Endodermal cell (in vitro differentiated cells): ENCODE results near the gene PHYKPL. TPM values are rescaled to one million over a fixed set of nuclear protein-coding genes. Genes with fewer than 3 reads are reported as not detected.
"Not testable (repeated sequence)": the region's sequence is repeated elsewhere in the genome, so short reads cannot be mapped to it uniquely, and the experiment has no call there.

Source experiments
- DNase-seq: peaks from one replicate; pipeline ENCODE4 v3.0.0-alpha.2; 2017
- H3K27ac ChIP-seq: 2 replicates; pipeline ENCODE4 v1.5.1; 2013; ENCODE audit warnings: mild to moderate bottlenecking, low read depth, low read length, moderate library complexity
- H3K27me3 ChIP-seq: 2 replicates; pipeline ENCODE4 v1.6.1; 2013; ENCODE audit warnings: mild to moderate bottlenecking, low read length, moderate library complexity; ENCODE audit not compliant: insufficient read depth, control insufficient read depth, poor library complexity, severe bottlenecking
- H3K36me3 ChIP-seq: 2 replicates; pipeline ENCODE4 v1.7.0; 2013; ENCODE audit warnings: mild to moderate bottlenecking, low read length, moderate library complexity; ENCODE audit not compliant: control insufficient read depth, insufficient read depth
- H3K4me1 ChIP-seq: one replicate; pipeline ENCODE4 v1.7.0; 2013; ENCODE audit warnings: low read length; ENCODE audit not compliant: control insufficient read depth, insufficient read depth
- H3K4me3 ChIP-seq: 2 replicates; pipeline ENCODE4 v1.5.1; 2013; ENCODE audit warnings: mild to moderate bottlenecking, low read length, moderate library complexity
- H3K9ac ChIP-seq: 2 replicates; pipeline ENCODE4 v1.6.1; 2013; ENCODE audit warnings: mild to moderate bottlenecking, low read length, moderate library complexity; ENCODE audit not compliant: poor library complexity, severe bottlenecking; ENCODE audit errors: extremely low read depth
- H3K9me3 ChIP-seq: 2 replicates; pipeline ENCODE4 v1.6.1; 2013; ENCODE audit warnings: mild to moderate bottlenecking, low read length, moderate library complexity; ENCODE audit not compliant: control insufficient read depth
- H3K27ac Mint-ChIP-seq: 2 replicates; pipeline ENCODE4 v1.8.0; 2020; ENCODE audit warnings: mixed read lengths
- H3K27me3 Mint-ChIP-seq: 2 replicates; pipeline ENCODE4 v1.8.0; 2021; ENCODE audit warnings: mild to moderate bottlenecking, mixed read lengths; ENCODE audit not compliant: insufficient read depth
- H3K36me3 Mint-ChIP-seq: 2 replicates; pipeline ENCODE4 v1.8.0; 2020; ENCODE audit warnings: low read depth, mixed read lengths
- H3K4me1 Mint-ChIP-seq: 2 replicates; pipeline ENCODE4 v1.8.0; 2020; ENCODE audit warnings: mixed read lengths
- H3K4me3 Mint-ChIP-seq: 2 replicates; pipeline ENCODE4 v1.8.0; 2020; ENCODE audit warnings: mild to moderate bottlenecking, moderate library complexity, mixed read lengths
- H3K9me3 Mint-ChIP-seq: 2 replicates; pipeline ENCODE4 v1.8.0; 2020; ENCODE audit warnings: mild to moderate bottlenecking, mixed read lengths
- CTCF ChIP-seq: fragments of 200-600 bp; sonication (generic); conservative IDR thresholded peaks from 2 replicates; pipeline ENCODE4 v1.5.0; 2021; ENCODE audit warnings: antibody characterized with exemption, mild to moderate bottlenecking
- WGBS, 2 experiments: methylation state at CpG; one replicate each; pipeline versions ENCODE4 v1.1.5 to v1.1.7; 2013; ENCODE audit warnings: missing lambda C conversion rate in 2 of 2, mixed read lengths in 1 of 2; ENCODE audit not compliant: insufficient coverage in 1 of 2, insufficient read length in 1 of 2; 5-methylcytosine and 5-hydroxymethylcytosine counted together
- total RNA-seq, 2 donors: library from RNA; stranded (reverse); fragmentation: NEBNext Ultra II Directional in 1 of 2; extraction: Animal tissue kit (Norgen Biotek cat#: 25700) in 1 of 2; gene quantifications; 2 replicates in 1 of 2; 3 replicates in 1 of 2; pipeline ENCODE4 v1.2.1, GENCODE V29; 2021

The PHYKPL gene
- total RNA-seq, 2 donors from 2014 or later = 59.9 to 82.5 TPM

GRCh38 chr5:178201221-178201926, 31.2 kb downstream of the PHYKPL start:
- TF ChIP-seq CTCF = no peak
- Histone ChIP-seq H3K36me3 (peaks cover 11% of the 10 kb centered on the region), H3K4me3 (no peak overlapping the region), H3K27ac (no peak overlapping the region), H3K9me3 (no peaks in the 10 kb centered on the region), H3K27me3 (no peaks in the 10 kb centered on the region), H3K9ac (no peak overlapping the region), H3K4me1 (no peaks in the 10 kb centered on the region)
- no peak overlapping the region for H3K4me3 Mint-ChIP-seq
- H3K4me1 Mint-ChIP-seq = peaks cover 9% of the 10 kb centered on the region
- peak; percentile 18 for DNase-seq
- H3K27me3 Mint-ChIP-seq = peaks cover 9% of the 10 kb centered on the region
- peaks cover 14% of the 10 kb centered on the region for H3K36me3 Mint-ChIP-seq
- WGBS, 2 experiments = 93% methylated on average over 10 to 14 of the region's 14 CpGs
- H3K9me3 Mint-ChIP-seq = peaks cover 4% of the 10 kb centered on the region
- H3K27ac Mint-ChIP-seq = no peak overlapping the region

- H3K9me3 Mint-ChIP-seq = peaks cover 4% of the 10 kb centered on the region
- Histone ChIP-seq H3K36me3 (no peaks in the 10 kb centered on the region), H3K27me3 (no peaks in the 10 kb centered on the region), H3K9ac (no peak overlapping the region), H3K4me1 (no peaks in the 10 kb centered on the region), H3K9me3 (no peaks in the 10 kb centered on the region), H3K4me3 (no peak overlapping the region), H3K27ac (no peak overlapping the region)
- no peak overlapping the region for H3K27ac Mint-ChIP-seq
- TF ChIP-seq CTCF = no peak
- peaks cover 2% of the 10 kb centered on the region for H3K36me3 Mint-ChIP-seq
- peaks cover 4% of the 10 kb centered on the region for H3K4me1 Mint-ChIP-seq
- DNase-seq = no peak
- 78 to 89% methylated on average over 6 to 12 of the region's 12 CpGs for WGBS, 2 experiments
- H3K27me3 Mint-ChIP-seq = peaks cover 9% of the 10 kb centered on the region
- no peak overlapping the region for H3K4me3 Mint-ChIP-seq
These were observed 32.8 kb downstream of the PHYKPL start for GRCh38 chr5:178199581-178200434.

GRCh38 chr5:178198706-178199105, 33.9 kb downstream of the PHYKPL start:
- peaks cover 4% of the 10 kb centered on the region for H3K9me3 Mint-ChIP-seq
- H3K4me3 ChIP-seq = no peak overlapping the region
- 95 to 96% methylated on average over 3 to 11 of the region's 11 CpGs for WGBS, 2 experiments
- H3K27me3 Mint-ChIP-seq = peaks cover 14% of the 10 kb centered on the region
- no peak for DNase-seq
- H3K36me3 ChIP-seq = no peaks in the 10 kb centered on the region
- H3K27ac Mint-ChIP-seq = no peak overlapping the region
- H3K27ac ChIP-seq = no peak overlapping the region
- H3K27me3 ChIP-seq = no peaks in the 10 kb centered on the region
- H3K9me3 ChIP-seq = no peaks in the 10 kb centered on the region
- no peaks in the 10 kb centered on the region for H3K36me3 Mint-ChIP-seq
- no peak overlapping the region for H3K9ac ChIP-seq
- no peak for TF ChIP-seq CTCF
- H3K4me1 ChIP-seq = no peaks in the 10 kb centered on the region
- no peak overlapping the region for H3K4me3 Mint-ChIP-seq
- peaks cover 4% of the 10 kb centered on the region for H3K4me1 Mint-ChIP-seq

GRCh38 chr5:178198151-178198550, 34.5 kb downstream of the PHYKPL start:
- not testable (repeated sequence) for H3K9me3 ChIP-seq, H3K27ac ChIP-seq, H3K36me3 ChIP-seq, H3K4me3 ChIP-seq, H3K27ac Mint-ChIP-seq, H3K4me1 Mint-ChIP-seq, H3K9ac ChIP-seq, H3K4me3 Mint-ChIP-seq, H3K27me3 ChIP-seq, H3K4me1 ChIP-seq, H3K36me3 Mint-ChIP-seq, H3K9me3 Mint-ChIP-seq
- 79 to 81% methylated on average over 7 to 11 of the region's 11 CpGs for whole genome bisulfite sequencing, 2 experiments
- H3K27me3 Mint-ChIP-seq = peaks cover 16% of the 10 kb centered on the region
- peak; percentile 66 for DNase-seq
